Gastrocnemius medialis (tissue), 4 donors: Measurements from ENCODE around the gene SYT17.

Experiments
- POLR2A ChIP-seq, 2 donors: fragments of 450-650 bp; IDR thresholded peaks; one replicate each; pipeline ENCODE4 v1.6.1; 2017; ENCODE audit warnings: antibody characterized with exemption in 2 of 2, mild to moderate bottlenecking in 2 of 2, moderate library complexity in 2 of 2
- TF ChIP-seq, protein P1 (sequence below), 5 experiments: fragments of 450-650 bp in 3 of 5; fragments of 200-600 bp in 2 of 5; sonication (generic) in 2 of 5; IDR thresholded peaks in 4 of 5; conservative IDR thresholded peaks in 1 of 5; 1 replicate in 4 of 5; 2 replicates in 1 of 5; pipeline ENCODE4 v1.5.1; 2016 to 2019; ENCODE audit warnings: antibody characterized with exemption in 5 of 5, mild to moderate bottlenecking in 3 of 5, moderate library complexity in 3 of 5

DNA sequence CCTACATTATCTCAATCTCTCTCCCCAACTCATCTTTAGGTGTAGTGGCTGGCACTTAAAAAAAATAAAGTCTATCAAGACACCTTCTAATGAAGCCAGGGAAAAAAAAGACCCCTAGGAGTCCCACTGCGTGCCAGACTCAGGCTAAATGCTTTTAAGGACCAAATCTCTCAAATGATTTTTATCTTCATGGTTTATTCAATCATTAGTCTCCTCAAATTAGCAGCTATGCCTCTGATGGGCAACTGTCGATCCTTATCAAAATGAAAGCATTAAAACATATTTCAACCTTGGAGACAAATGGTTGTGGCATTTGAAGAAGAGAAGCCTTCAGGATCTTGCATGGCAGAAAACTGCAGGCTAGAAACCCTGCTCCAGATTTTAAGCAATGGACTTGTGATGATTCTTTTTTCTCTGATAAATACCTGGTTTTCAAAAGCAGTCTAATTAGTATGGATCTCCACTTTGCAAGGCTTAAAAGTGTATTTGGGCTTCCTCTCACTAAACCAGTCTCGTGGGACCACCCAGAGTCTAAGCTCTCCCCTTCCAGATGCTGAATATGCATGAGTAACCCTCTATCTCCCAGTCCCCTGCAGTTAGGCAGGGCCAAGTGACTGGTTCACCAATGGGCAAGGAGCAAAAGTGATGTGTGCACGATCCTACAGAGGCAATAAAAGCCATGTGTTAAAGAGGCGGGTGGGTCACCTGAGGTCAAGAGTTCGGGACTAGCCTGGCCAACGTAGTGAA is 39.4 kb upstream of the SYT17 start:
- TF ChIP-seq POLR2A (IDR thresholded peaks at IDR 0.05), result no peak
- TF ChIP-seq, protein P1, sequence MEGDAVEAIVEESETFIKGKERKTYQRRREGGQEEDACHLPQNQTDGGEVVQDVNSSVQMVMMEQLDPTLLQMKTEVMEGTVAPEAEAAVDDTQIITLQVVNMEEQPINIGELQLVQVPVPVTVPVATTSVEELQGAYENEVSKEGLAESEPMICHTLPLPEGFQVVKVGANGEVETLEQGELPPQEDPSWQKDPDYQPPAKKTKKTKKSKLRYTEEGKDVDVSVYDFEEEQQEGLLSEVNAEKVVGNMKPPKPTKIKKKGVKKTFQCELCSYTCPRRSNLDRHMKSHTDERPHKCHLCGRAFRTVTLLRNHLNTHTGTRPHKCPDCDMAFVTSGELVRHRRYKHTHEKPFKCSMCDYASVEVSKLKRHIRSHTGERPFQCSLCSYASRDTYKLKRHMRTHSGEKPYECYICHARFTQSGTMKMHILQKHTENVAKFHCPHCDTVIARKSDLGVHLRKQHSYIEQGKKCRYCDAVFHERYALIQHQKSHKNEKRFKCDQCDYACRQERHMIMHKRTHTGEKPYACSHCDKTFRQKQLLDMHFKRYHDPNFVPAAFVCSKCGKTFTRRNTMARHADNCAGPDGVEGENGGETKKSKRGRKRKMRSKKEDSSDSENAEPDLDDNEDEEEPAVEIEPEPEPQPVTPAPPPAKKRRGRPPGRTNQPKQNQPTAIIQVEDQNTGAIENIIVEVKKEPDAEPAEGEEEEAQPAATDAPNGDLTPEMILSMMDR (IDR thresholded peaks at IDR 0.05 in 4 of 5, conservative IDR thresholded peaks at IDR 0.05 in 1 of 5), result no peak
